Osteoblast (primary cell): ENCODE results near the gene JUN. TPM values are rescaled to one million over a fixed set of nuclear protein-coding genes. Genes with fewer than 3 reads are reported as not detected.

ENCODE experiments used
- DNase-seq: peaks from one replicate; pipeline ENCODE4 v3.0.0; 2011; ENCODE audit warnings: low spot score, mixed read lengths; ENCODE audit not compliant: insufficient read length; ENCODE audit errors: missing footprints
- H2AFZ ChIP-seq: 2 replicates; pipeline ENCODE4 v1.6.0; 2011; ENCODE audit warnings: mild to moderate bottlenecking, low read length
- H3K27ac ChIP-seq: 2 replicates; pipeline ENCODE4 v1.5.1; 2011; ENCODE audit warnings: mild to moderate bottlenecking, low read depth, low read length, moderate library complexity
- H3K27me3 ChIP-seq: 2 replicates; pipeline ENCODE4 v1.6.0; 2012; ENCODE audit warnings: mild to moderate bottlenecking, control low read depth, inconsistent platforms, low read length, moderate library complexity; ENCODE audit not compliant: insufficient read depth
- H3K36me3 ChIP-seq: 2 replicates; pipeline ENCODE4 v1.5.1; 2011; ENCODE audit warnings: mild to moderate bottlenecking, low read length, control low read depth, moderate library complexity; ENCODE audit not compliant: insufficient read depth
- H3K4me1 ChIP-seq: 2 replicates; pipeline ENCODE4 v1.5.1; 2011; ENCODE audit warnings: mild to moderate bottlenecking, low read length, control low read depth, moderate library complexity; ENCODE audit not compliant: insufficient read depth
- H3K4me2 ChIP-seq: 2 replicates; pipeline ENCODE4 v1.6.0; 2011; ENCODE audit warnings: mild to moderate bottlenecking, low read length; ENCODE audit not compliant: insufficient read depth
- H3K4me3 ChIP-seq: fragments of 200-600 bp; sonication (generic); 3 replicates; pipeline ENCODE4 v1.5.1; 2012; ENCODE audit warnings: mild to moderate bottlenecking, low read length, inconsistent platforms; ENCODE audit not compliant: insufficient read depth
- H3K79me2 ChIP-seq: 2 replicates; pipeline ENCODE4 v1.6.0; 2012; ENCODE audit warnings: mild to moderate bottlenecking, low read length, control low read depth, inconsistent platforms; ENCODE audit not compliant: insufficient read depth
- H3K9me3 ChIP-seq: 2 replicates; pipeline ENCODE4 v1.5.1; 2011; ENCODE audit warnings: low read depth, low read length, control low read depth
- H4K20me1 ChIP-seq: 2 replicates; pipeline ENCODE4 v1.6.0; 2012; ENCODE audit warnings: mild to moderate bottlenecking, low read length, control low read depth; ENCODE audit not compliant: insufficient read depth
- CTCF ChIP-seq: IDR thresholded peaks from 2 replicates; pipeline ENCODE4 v1.5.1; 2011; ENCODE audit warnings: mild to moderate bottlenecking, low read depth, low read length, moderate library complexity; ENCODE audit errors: extremely low read depth
- total RNA-seq: library from RNA; depleted of rRNA; stranded (reverse); fragments of >200 nt; gene quantifications from 2 replicates; pipeline ENCODE4 v1.2.3, GENCODE V29; 2012

The JUN gene
- total RNA-seq, 1 donor, result 48.9 TPM

DNA sequence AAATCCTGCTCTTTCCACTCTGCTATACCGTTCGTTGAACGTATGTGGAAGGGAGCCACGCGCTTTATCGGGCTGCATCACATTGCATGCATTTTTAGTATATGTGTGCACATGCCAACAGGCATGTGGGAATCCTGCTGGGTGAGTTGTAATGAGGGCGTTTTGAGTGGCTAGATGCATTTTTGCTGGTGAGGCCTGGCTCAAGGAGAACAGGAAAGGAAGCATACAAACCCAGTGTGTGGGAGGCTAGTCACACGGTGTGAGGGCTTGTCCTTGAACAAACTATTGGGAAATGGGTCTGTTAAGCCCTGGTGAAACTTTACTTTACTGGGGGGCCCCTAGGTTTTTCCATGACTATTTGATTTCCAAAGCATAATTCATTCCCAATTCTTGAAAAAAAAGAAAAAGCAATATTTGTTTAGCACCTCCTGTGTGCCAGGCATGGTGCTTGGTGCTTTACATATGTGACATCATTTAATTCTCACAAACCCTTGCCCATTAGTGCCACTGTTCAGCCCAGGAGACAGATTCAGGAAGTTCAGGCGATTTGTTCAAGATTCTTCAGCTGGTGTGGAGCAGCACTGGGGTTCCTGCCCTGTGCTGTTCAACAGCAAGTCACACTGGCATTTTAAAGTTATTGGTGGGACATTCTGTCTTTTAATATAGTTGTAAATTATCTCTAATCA is 25.6 kb upstream of the JUN start:
- Histone ChIP-seq H3K79me2 (no peaks in the 10 kb centered on the region), H3K36me3 (no peaks in the 10 kb centered on the region), H4K20me1 (no peaks in the 10 kb centered on the region), H3K4me3 (no peak overlapping the region), H3K27ac (peak overlapping the region; percentile 35), H3K4me1 (peaks cover 13% of the 10 kb centered on the region), H3K9me3 (no peaks in the 10 kb centered on the region), H3K4me2 (no peak overlapping the region), H3K27me3 (no peaks in the 10 kb centered on the region), H2AFZ (peak overlapping the region; percentile 47)
- TF ChIP-seq CTCF, result no peak
- DNase-seq, result no peak

DNA sequence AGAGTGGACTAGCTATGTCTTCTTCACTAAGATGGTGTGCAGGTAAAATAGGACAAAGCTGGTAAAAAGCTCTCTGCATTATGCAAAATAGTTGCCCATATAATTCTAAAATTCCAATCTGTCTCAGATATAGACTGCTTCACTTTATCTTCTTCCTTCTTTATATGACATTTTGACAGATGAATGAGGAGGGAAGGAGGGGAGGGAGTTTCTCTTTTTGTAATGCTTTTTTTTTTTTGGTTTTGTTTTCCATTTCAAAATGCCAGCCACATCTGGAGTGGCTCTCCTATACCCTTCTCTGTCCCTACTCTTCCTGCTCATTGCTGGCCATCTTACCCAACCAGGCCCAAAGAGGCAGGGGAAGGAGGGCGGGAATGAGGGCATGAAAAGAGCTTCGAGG is 24.2 kb upstream of the JUN start:
- Histone ChIP-seq H3K27me3 (no peaks in the 10 kb centered on the region), H4K20me1 (no peaks in the 10 kb centered on the region), H3K79me2 (no peaks in the 10 kb centered on the region), H3K36me3 (no peaks in the 10 kb centered on the region), H3K27ac (no peak overlapping the region), H3K9me3 (no peaks in the 10 kb centered on the region), H3K4me3 (no peak overlapping the region), H3K4me2 (no peak overlapping the region), H3K4me1 (peaks cover 11% of the 10 kb centered on the region), H2AFZ (no peak overlapping the region)
- TF ChIP-seq CTCF, result no peak
- no peak for DNase-seq

GRCh38 chr1:58805716-58806571 is 22.1 kb upstream of the JUN start:
- no peak for DNase-seq
- no peaks in the 10 kb centered on the region for H3K27me3 ChIP-seq
- H3K36me3 ChIP-seq, result no peaks in the 10 kb centered on the region
- no peak overlapping the region for H3K4me3 ChIP-seq
- H3K4me1 ChIP-seq, result peaks cover 11% of the 10 kb centered on the region
- H3K4me2 ChIP-seq, result no peak overlapping the region
- no peak overlapping the region for H2AFZ ChIP-seq
- H3K9me3 ChIP-seq, result no peaks in the 10 kb centered on the region
- no peaks in the 10 kb centered on the region for H4K20me1 ChIP-seq
- no peak overlapping the region for H3K27ac ChIP-seq
- no peaks in the 10 kb centered on the region for H3K79me2 ChIP-seq
- no peak for TF ChIP-seq CTCF
